Effector memory CD8-positive, alpha-beta T cell (primary cell): ENCODE results near the gene TSKU.

Experiments
- ATAC-seq: fragments of 150-1000 bp; cut with Tn5 transposase; replicated peaks from 2 replicates; pipeline ENCODE4 v1.10.0; 2021; ENCODE audit warnings: mild to moderate bottlenecking, moderate library complexity
- DNase-seq, 3 experiments: peaks; one replicate each; pipeline ENCODE4 v3.0.0; 2021
- H3K27ac Mint-ChIP-seq, 2 donors: one replicate each; pipeline ENCODE4 v1.8.0; 2022; ENCODE audit warnings: mild to moderate bottlenecking in 2 of 2, mixed read lengths in 2 of 2, moderate library complexity in 2 of 2
- H3K27me3 Mint-ChIP-seq, 2 donors: one replicate each; pipeline ENCODE4 v1.8.0; 2022; ENCODE audit warnings: mixed read lengths in 2 of 2
- H3K36me3 Mint-ChIP-seq: one replicate; pipeline ENCODE4 v1.8.0; 2022; ENCODE audit warnings: mild to moderate bottlenecking, moderate library complexity, mixed read lengths; ENCODE audit not compliant: insufficient read depth
- H3K4me1 Mint-ChIP-seq, 2 donors: one replicate each; pipeline ENCODE4 v1.8.0; 2022; ENCODE audit warnings: low read depth in 2 of 2, mixed read lengths in 2 of 2
- H3K4me3 Mint-ChIP-seq, 2 donors: one replicate each; pipeline ENCODE4 v1.8.0; 2022; ENCODE audit warnings: mild to moderate bottlenecking in 2 of 2, mixed read lengths in 2 of 2, moderate library complexity in 2 of 2
- H3K9me3 Mint-ChIP-seq, 2 donors: one replicate each; pipeline ENCODE4 v1.8.0; 2022; ENCODE audit warnings: mixed read lengths in 2 of 2

TSKU gene

GRCh38 chr11:76841923-76842452, 58.8 kb downstream of the TSKU start:
- Mint-ChIP-seq H3K4me1 (no peaks in the 10 kb centered on the region), H3K27ac (no peak overlapping the region), H3K4me3 (no peak overlapping the region), H3K27me3 (peaks cover 43 to 48% of the 10 kb centered on the region in 2 donors), H3K9me3 (no peaks in the 10 kb centered on the region), H3K36me3 (no peaks in the 10 kb centered on the region)
- ATAC-seq, result no peak
- DNase-seq, result no peak

GRCh38 chr11:76843907-76844306, 60.8 kb downstream of the TSKU start:
- Mint-ChIP-seq H3K4me1 (no peaks in the 10 kb centered on the region), H3K36me3 (no peaks in the 10 kb centered on the region)
- ATAC-seq, result no peak

GRCh38 chr11:76844511-76844910, 61.4 kb downstream of the TSKU start:
- H3K4me3 Mint-ChIP-seq, result no peak overlapping the region
- no peak overlapping the region for H3K27ac Mint-ChIP-seq
- no peaks in the 10 kb centered on the region for H3K36me3 Mint-ChIP-seq
- DNase-seq, result no peak
- no peaks in the 10 kb centered on the region for H3K4me1 Mint-ChIP-seq
- ATAC-seq, result no peak
- no peaks in the 10 kb centered on the region for H3K9me3 Mint-ChIP-seq
- H3K27me3 Mint-ChIP-seq, result peaks cover 42 to 45% of the 10 kb centered on the region in 2 donors

More at GRCh38 chr11:76843907-76844306, 60.8 kb downstream of the TSKU start:
- no peak overlapping the region for H3K4me3 Mint-ChIP-seq
- H3K27me3 Mint-ChIP-seq, result peaks cover 47 to 51% of the 10 kb centered on the region in 2 donors
- H3K9me3 Mint-ChIP-seq, result no peaks in the 10 kb centered on the region
- DNase-seq, result no peak
- no peak overlapping the region for H3K27ac Mint-ChIP-seq

GRCh38 chr11:76845069-76845468, 61.9 kb downstream of the TSKU start:
- ATAC-seq (no peak), DNase-seq (no peak)
- no peaks in the 10 kb centered on the region for H3K9me3 Mint-ChIP-seq
- peaks cover 38 to 43% of the 10 kb centered on the region in 2 donors for H3K27me3 Mint-ChIP-seq
- no peaks in the 10 kb centered on the region for H3K4me1 Mint-ChIP-seq
- H3K27ac Mint-ChIP-seq, result no peak overlapping the region
- no peaks in the 10 kb centered on the region for H3K36me3 Mint-ChIP-seq
- no peak overlapping the region for H3K4me3 Mint-ChIP-seq

GRCh38 chr11:76846441-76846840, 63.3 kb downstream of the TSKU start:
- Mint-ChIP-seq H3K4me3 (no peak overlapping the region), H3K9me3 (no peaks in the 10 kb centered on the region), H3K27me3 (peaks cover 32 to 38% of the 10 kb centered on the region in 2 donors), H3K36me3 (no peaks in the 10 kb centered on the region), H3K27ac (no peak overlapping the region), H3K4me1 (no peaks in the 10 kb centered on the region)
- DNase-seq (no peak), ATAC-seq (no peak)
